HEK293 (cell line): ENCODE data around the gene UBE3B.

Experiments
- BCL11A ChIP-seq: fragments of 450-650 bp; formaldehyde crosslinking; IDR thresholded peaks from 2 replicates; pipeline ENCODE4 v1.5.1; 2016; ENCODE audit warnings: low read depth, missing biosample characterization, missing genetic modification characterization
- GLI4 ChIP-seq: fragments of 450-650 bp; formaldehyde crosslinking; IDR thresholded peaks from 2 replicates; pipeline ENCODE4 v1.5.1; 2016; ENCODE audit warnings: missing biosample characterization, missing genetic modification characterization
- PATZ1 ChIP-seq: fragments of 450-650 bp; formaldehyde crosslinking; IDR thresholded peaks from 2 replicates; pipeline ENCODE4 v1.5.1; 2016; ENCODE audit warnings: missing biosample characterization, missing genetic modification characterization
- REPIN1 ChIP-seq: fragments of 450-650 bp; formaldehyde crosslinking; IDR thresholded peaks from 2 replicates; pipeline ENCODE4 v1.5.1; 2017; ENCODE audit warnings: missing biosample characterization, missing genetic modification characterization, low read depth
- SCRT1 ChIP-seq: fragments of 450-650 bp; formaldehyde crosslinking; IDR thresholded peaks from 2 replicates; pipeline ENCODE4 v1.5.1; 2016; ENCODE audit warnings: missing biosample characterization, missing genetic modification characterization, borderline replicate concordance
- SETDB1 ChIP-seq: IDR thresholded peaks from one replicate; pipeline ENCODE4 v1.6.1; 2017; ENCODE audit warnings: mild to moderate bottlenecking, low read length, moderate library complexity, mixed read lengths; ENCODE audit not compliant: insufficient read length
- WT1 ChIP-seq: fragments of 450-650 bp; formaldehyde crosslinking; IDR thresholded peaks from 2 replicates; pipeline ENCODE4 v1.5.1; 2016; ENCODE audit warnings: missing biosample characterization, missing genetic modification characterization
- YY2 ChIP-seq: fragments of 450-650 bp; formaldehyde crosslinking; IDR thresholded peaks from 2 replicates; pipeline ENCODE4 v1.5.1; 2016; ENCODE audit warnings: missing biosample characterization, missing genetic modification characterization
- ZBTB20 ChIP-seq: fragments of 450-650 bp; formaldehyde crosslinking; IDR thresholded peaks from 2 replicates; pipeline ENCODE4 v1.5.1; 2016; ENCODE audit warnings: missing biosample characterization, missing genetic modification characterization
- ZBTB26 ChIP-seq: fragments of 450-650 bp; formaldehyde crosslinking; optimal IDR thresholded peaks from 2 replicates; pipeline ENCODE3; 2016; ENCODE audit warnings: missing biosample characterization, mild to moderate bottlenecking, missing genetic modification characterization
- ZNF112 ChIP-seq: fragments of 450-650 bp; formaldehyde crosslinking; IDR thresholded peaks from 2 replicates; pipeline ENCODE4 v1.5.0; 2017; ENCODE audit warnings: missing biosample characterization, missing genetic modification characterization
- ZNF146 ChIP-seq: fragments of 450-650 bp; formaldehyde crosslinking; IDR thresholded peaks from 2 replicates; pipeline ENCODE4 v1.5.1; 2016; ENCODE audit warnings: missing biosample characterization, missing genetic modification characterization
- ZNF148 ChIP-seq: fragments of 450-650 bp; formaldehyde crosslinking; IDR thresholded peaks from 2 replicates; pipeline ENCODE4 v1.5.0; 2017; ENCODE audit warnings: missing biosample characterization, missing genetic modification characterization, borderline replicate concordance
- ZNF248 ChIP-seq: fragments of 450-650 bp; formaldehyde crosslinking; IDR thresholded peaks from 2 replicates; pipeline ENCODE4 v1.5.1; 2017; ENCODE audit warnings: missing biosample characterization, missing genetic modification characterization
- ZNF302 ChIP-seq: fragments of 450-650 bp; formaldehyde crosslinking; IDR thresholded peaks from 2 replicates; pipeline ENCODE4 v1.5.1; 2016; ENCODE audit warnings: missing biosample characterization, missing genetic modification characterization, low read depth
- ZNF335 ChIP-seq: fragments of 450-650 bp; formaldehyde crosslinking; conservative IDR thresholded peaks from 2 replicates; pipeline ENCODE4 v1.5.1; 2016; ENCODE audit warnings: missing biosample characterization, missing genetic modification characterization
- ZNF350 ChIP-seq: fragments of 450-650 bp; formaldehyde crosslinking; IDR thresholded peaks from 2 replicates; pipeline ENCODE4 v1.5.0; 2017; ENCODE audit warnings: missing biosample characterization, mild to moderate bottlenecking, missing genetic modification characterization
- ZNF391 ChIP-seq: fragments of 450-650 bp; formaldehyde crosslinking; IDR thresholded peaks from 2 replicates; pipeline ENCODE4 v1.5.1; 2016; ENCODE audit warnings: low read depth, missing biosample characterization, missing genetic modification characterization, borderline replicate concordance
- ZNF514 ChIP-seq: fragments of 450-650 bp; formaldehyde crosslinking; IDR thresholded peaks from 2 replicates; pipeline ENCODE4 v1.5.1; 2016; ENCODE audit warnings: missing biosample characterization, missing genetic modification characterization
- ZNF518A ChIP-seq: fragments of 450-650 bp; formaldehyde crosslinking; conservative IDR thresholded peaks from 2 replicates; pipeline ENCODE4 v1.5.1; 2016; ENCODE audit warnings: low read depth, missing biosample characterization, missing genetic modification characterization
- ZNF544 ChIP-seq: fragments of 450-650 bp; formaldehyde crosslinking; IDR thresholded peaks from 2 replicates; pipeline ENCODE4 v1.5.0; 2017; ENCODE audit warnings: missing biosample characterization, missing genetic modification characterization
- ZNF558 ChIP-seq: fragments of 450-650 bp; formaldehyde crosslinking; IDR thresholded peaks from 2 replicates; pipeline ENCODE4 v1.5.1; 2016; ENCODE audit warnings: missing biosample characterization, missing genetic modification characterization
- ZNF560 ChIP-seq: fragments of 450-650 bp; formaldehyde crosslinking; IDR thresholded peaks from 2 replicates; pipeline ENCODE4 v1.5.1; 2017; ENCODE audit warnings: missing biosample characterization, missing genetic modification characterization, borderline replicate concordance
- ZNF580 ChIP-seq: fragments of 450-650 bp; formaldehyde crosslinking; IDR thresholded peaks from 2 replicates; pipeline ENCODE4 v1.5.1; 2016; ENCODE audit warnings: missing biosample characterization, missing genetic modification characterization
- ZNF596 ChIP-seq: fragments of 450-650 bp; IDR thresholded peaks from 2 replicates; pipeline ENCODE4 v1.5.0; 2018; ENCODE audit warnings: missing biosample characterization, mild to moderate bottlenecking, missing genetic modification characterization, moderate library complexity
- ZNF626 ChIP-seq: fragments of 450-650 bp; sonication (Bioruptor Pico); formaldehyde crosslinking; IDR thresholded peaks from 2 replicates; pipeline ENCODE4 v1.5.1; 2018; ENCODE audit warnings: missing biosample characterization, missing genetic modification characterization, inconsistent platforms
- ZXDB ChIP-seq: fragments of 450-650 bp; formaldehyde crosslinking; IDR thresholded peaks from 2 replicates; pipeline ENCODE4 v1.5.1; 2016; ENCODE audit warnings: missing biosample characterization, missing genetic modification characterization

Gene UBE3B

GRCh38 chr12:109477185-109477962 is at the start of gene UBE3B, which contains the start of gene KCTD10 (continued):
- TF ChIP-seq ZNF580 (tag by site-specific recombination) (peak; percentile 98), ZNF518A (tag by site-specific recombination) (peak; percentile 84), ZNF350 (no peak), ZNF560 (tag by site-specific recombination) (no peak), GLI4 (peak; percentile 57; the same call in 1 of the 2 replicates), ZNF335 (tag by site-specific recombination) (peak; percentile 83), ZBTB20 (peak; percentile 73; the same call in 1 of the 2 replicates), BCL11A (tag by site-specific recombination) (no peak), YY2 (tag by site-specific recombination) (peak; percentile 100), PATZ1 (tag by site-specific recombination) (peak; percentile 93), ZNF248 (tag by site-specific recombination) (no peak), SCRT1 (tag by site-specific recombination) (peak; percentile 11; the same call in 1 of the 2 replicates), SETDB1 (no peak), WT1 (peak; percentile 49; the same call in 1 of the 2 replicates), ZBTB26 (tag by site-specific recombination) (peak; percentile 35), ZNF302 (tag by site-specific recombination) (no peak), ZNF544 (tag by site-specific recombination) (no peak), ZNF558 (tag by site-specific recombination) (peak; percentile 59; the same call in 1 of the 2 replicates), REPIN1 (tag by site-specific recombination) (peak; percentile 98), ZNF112 (tag by site-specific recombination) (no peak), ZNF146 (peak; percentile 82), ZNF514 (tag by site-specific recombination) (no peak), ZXDB (peak; percentile 99), ZNF391 (tag by site-specific recombination) (peak; percentile 99), ZNF626 (tag by site-specific recombination) (peak; percentile 70; the same call in 1 of the 2 replicates), ZNF148 (tag by site-specific recombination) (peak; percentile 97), ZNF596 (tag by site-specific recombination) (no peak)
